GM13977 (cell line): ENCODE results near the gene SLC35D2.

ENCODE experiments used
- DNase-seq: peaks from one replicate; pipeline ENCODE4 v3.0.0; 2012; ENCODE audit warnings: low spot score
- CTCF ChIP-seq: IDR thresholded peaks from 2 replicates; pipeline ENCODE4 v1.5.1; 2012; ENCODE audit warnings: mild to moderate bottlenecking, control low read depth; ENCODE audit not compliant: insufficient read depth; ENCODE audit errors: extremely low read depth, missing control alignments
- in situ Hi-C: fragments of 300-500 bp; cut with MboI; formaldehyde crosslinking; loops from one replicate; pipeline ENCODE4 v1.12.0; 2022; ENCODE audit warnings: low sequenced_read_pairs, low pct_unique_long_range_greater_than_20kb, mixed read lengths, inconsistent platforms; ENCODE audit not compliant: unreplicated experiment

Gene SLC35D2

DNA sequence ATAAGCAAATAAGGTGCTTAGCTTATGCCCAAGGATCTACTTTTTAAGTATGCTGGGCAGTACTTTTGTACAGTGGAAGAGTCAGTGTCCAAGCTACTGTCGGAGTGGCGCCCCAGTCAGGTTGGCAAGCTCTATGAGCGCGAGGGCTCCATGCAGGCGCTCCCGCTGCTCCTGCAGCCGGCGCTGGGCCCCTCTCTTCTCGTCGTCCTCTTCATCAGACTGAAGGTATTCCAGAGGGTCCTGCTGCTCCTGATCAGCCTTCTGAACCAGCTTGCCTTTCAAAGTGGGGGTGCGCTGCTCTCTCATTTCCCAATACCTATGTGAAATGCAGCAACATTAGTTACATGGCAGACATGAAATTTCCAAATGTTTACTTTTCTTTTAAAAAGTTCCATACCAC is 4.6 kb upstream of the SLC35D2 start:
- DNase-seq: no peak
- TF ChIP-seq CTCF: no peak
- in situ Hi-C loops: no loop called here

DNA sequence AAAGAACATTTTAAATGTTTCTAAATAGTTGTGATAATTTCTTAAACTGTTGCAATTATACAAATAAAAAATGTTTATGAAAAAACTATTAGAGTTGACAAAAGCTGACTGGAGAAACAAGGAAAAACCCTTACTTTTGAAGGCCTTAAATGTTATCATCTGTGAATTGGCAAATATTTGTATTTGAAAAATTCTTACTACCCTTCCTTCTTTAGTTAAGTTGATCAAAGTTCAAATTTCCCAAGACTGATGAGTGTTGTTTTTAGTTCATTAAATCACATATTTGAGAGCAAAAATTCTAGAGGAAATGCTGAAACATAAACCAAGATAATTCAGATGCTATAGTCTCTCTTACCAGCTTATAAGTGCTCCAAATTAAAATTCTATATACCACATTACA is 2.6 kb upstream of the SLC35D2 start:
- in situ Hi-C loops: no loop called here
- TF ChIP-seq CTCF: no peak
- DNase-seq: no peak

GRCh38 chr9:96382839-96383164 is 709 bp downstream of the SLC35D2 start:
- in situ Hi-C loops: no loop called here
- DNase-seq: no peak
- no peak for TF ChIP-seq CTCF

DNA sequence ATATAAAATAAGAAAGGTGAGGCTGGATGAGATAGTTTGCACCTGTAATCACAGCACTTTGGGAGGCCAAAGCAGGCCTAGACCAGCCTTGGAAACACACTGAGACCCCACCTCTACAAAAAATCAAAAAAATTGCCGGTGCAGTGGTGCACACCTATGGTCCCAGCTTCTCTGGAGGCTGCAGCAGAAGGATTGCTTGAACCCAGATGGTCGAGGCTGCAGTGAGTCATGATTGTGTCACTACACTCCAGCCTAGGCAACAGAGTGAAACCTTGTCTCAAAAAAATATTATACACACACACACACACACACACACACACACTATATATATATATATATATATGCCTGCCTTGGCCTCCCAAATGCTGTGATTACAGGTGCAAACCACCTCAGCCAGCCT is 1.3 kb downstream of the SLC35D2 start:
- no peak for DNase-seq
- TF ChIP-seq CTCF: no peak
- in situ Hi-C loops: no loop called here

DNA sequence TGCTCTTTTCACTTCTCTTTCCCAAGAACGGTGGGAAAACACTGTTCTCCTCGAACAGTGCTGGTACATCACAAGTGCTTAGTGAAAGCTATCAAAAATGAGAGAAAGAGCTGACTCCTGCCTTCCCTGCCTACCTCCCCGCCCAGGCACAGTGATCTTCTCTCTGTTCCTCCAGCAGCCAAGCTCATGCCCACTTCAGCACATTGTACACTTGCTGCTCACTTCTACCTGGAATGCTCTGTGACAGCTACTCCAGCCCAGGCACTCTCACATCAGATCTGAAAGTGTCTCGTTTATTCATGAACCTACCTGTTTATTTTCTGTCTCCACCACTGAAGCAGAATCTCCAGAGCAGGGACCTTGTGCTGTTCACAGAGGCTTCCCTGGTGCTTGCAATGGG is 1.8 kb downstream of the SLC35D2 start:
- no peak for DNase-seq
- in situ Hi-C loops: no loop called here
- no peak for TF ChIP-seq CTCF

GRCh38 chr9:96381125-96381524 is 2.4 kb downstream of the SLC35D2 start:
- no peak for DNase-seq
- no peak for TF ChIP-seq CTCF
- in situ Hi-C loops: no loop called here

DNA sequence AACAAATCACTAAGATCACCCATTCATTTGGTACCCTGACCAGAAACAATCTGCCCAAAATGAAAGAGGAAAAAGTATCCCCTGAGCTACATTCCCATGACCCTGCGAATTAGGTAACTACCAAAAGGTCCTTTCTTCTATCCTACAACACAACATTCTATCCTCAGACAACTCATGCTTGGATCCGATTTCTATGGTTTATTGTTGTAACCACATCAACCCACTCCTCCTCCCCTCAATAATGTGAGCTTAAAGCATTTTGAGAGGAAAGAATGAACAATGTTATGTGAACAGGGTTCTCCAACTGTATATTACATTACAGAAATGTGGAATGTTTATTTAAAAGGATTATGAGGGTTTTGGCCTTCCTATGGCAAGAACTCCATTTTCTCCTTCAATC is 4.0 kb downstream of the SLC35D2 start:
- TF ChIP-seq CTCF: no peak
- no peak for DNase-seq
- in situ Hi-C loops: no loop called here
